ENCODE data around the gene NR2C2AP.

DNA sequence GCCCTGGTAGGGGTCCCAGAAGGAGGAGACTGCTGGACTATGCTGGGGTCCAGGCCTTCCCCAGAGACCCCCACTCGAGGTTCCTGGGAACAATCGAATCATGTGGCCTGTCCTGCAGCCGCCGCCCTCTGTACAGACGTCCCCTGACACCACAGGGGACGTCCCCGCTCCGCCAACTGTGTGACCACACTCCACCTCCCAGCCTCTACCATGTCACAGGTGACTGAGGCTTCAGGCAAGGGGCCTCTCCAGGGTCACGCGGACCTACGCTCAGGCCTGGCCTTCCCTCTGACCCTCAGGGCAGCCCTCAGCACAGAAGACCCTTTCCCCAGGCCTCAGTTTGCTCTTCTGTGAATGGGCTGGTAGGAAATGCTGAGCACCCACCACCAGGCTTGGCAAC, 51.8 kb downstream of the NR2C2AP start:
- no peak for TF ChIP-seq CTCF (IDR thresholded peaks at IDR 0.05; ENCODE audit: low read length)
- no peak for TF ChIP-seq EZH2 (IDR thresholded peaks at IDR 0.05; ENCODE audit: borderline replicate concordance, low read length)
